DOHH2 (cell line): ENCODE data around the gene CRCP.

Experiments used
- EZH2phosphoT487 ChIP-seq: fragments of 200-600 bp; sonication (generic); IDR thresholded peaks from 2 replicates; pipeline ENCODE4 v1.6.1; 2017; ENCODE audit warnings: borderline replicate concordance, mild to moderate bottlenecking, antibody characterized with exemption, low read length, moderate library complexity, mixed read lengths
- TF ChIP-seq, protein P1 (sequence below): fragments of 200-600 bp; sonication (generic); IDR thresholded peaks from one replicate; pipeline ENCODE4 v1.5.1; 2014; ENCODE audit warnings: antibody characterized with exemption, mild to moderate bottlenecking, low read depth, low read length; ENCODE audit not compliant: poor library complexity, severe bottlenecking

DNA sequence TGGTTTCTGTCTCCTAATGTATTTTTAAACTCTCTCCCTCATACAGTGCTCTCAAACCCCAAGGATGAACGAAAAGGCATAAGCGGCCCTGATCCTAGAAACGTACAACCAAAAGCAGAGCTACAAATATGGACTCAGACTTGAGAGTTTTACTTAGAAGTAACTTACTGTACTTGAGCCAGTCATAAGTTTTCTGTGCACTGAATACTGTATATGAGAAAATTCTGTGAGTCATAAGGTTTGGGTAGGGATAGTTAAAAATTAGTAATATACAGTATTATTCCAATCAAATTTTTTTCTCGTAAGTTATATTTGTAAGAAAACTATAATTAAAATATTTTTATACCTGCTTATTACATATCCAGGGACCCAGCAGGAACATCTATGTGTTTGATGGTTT, 44.9 kb upstream of the CRCP start:
- TF ChIP-seq, protein P1, sequence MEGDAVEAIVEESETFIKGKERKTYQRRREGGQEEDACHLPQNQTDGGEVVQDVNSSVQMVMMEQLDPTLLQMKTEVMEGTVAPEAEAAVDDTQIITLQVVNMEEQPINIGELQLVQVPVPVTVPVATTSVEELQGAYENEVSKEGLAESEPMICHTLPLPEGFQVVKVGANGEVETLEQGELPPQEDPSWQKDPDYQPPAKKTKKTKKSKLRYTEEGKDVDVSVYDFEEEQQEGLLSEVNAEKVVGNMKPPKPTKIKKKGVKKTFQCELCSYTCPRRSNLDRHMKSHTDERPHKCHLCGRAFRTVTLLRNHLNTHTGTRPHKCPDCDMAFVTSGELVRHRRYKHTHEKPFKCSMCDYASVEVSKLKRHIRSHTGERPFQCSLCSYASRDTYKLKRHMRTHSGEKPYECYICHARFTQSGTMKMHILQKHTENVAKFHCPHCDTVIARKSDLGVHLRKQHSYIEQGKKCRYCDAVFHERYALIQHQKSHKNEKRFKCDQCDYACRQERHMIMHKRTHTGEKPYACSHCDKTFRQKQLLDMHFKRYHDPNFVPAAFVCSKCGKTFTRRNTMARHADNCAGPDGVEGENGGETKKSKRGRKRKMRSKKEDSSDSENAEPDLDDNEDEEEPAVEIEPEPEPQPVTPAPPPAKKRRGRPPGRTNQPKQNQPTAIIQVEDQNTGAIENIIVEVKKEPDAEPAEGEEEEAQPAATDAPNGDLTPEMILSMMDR = no peak
- TF ChIP-seq EZH2phosphoT487 = no peak
